HG02571 (cell line): ENCODE data around the gene IL10.

Source experiments
- ATAC-seq: cut with Tn5 transposase; IDR thresholded peaks from one replicate; pipeline ENCODE4 v1.9.1; 2021; ENCODE audit warnings: mild to moderate bottlenecking, moderate library complexity; ENCODE audit not compliant: unreplicated experiment

IL10 gene

DNA sequence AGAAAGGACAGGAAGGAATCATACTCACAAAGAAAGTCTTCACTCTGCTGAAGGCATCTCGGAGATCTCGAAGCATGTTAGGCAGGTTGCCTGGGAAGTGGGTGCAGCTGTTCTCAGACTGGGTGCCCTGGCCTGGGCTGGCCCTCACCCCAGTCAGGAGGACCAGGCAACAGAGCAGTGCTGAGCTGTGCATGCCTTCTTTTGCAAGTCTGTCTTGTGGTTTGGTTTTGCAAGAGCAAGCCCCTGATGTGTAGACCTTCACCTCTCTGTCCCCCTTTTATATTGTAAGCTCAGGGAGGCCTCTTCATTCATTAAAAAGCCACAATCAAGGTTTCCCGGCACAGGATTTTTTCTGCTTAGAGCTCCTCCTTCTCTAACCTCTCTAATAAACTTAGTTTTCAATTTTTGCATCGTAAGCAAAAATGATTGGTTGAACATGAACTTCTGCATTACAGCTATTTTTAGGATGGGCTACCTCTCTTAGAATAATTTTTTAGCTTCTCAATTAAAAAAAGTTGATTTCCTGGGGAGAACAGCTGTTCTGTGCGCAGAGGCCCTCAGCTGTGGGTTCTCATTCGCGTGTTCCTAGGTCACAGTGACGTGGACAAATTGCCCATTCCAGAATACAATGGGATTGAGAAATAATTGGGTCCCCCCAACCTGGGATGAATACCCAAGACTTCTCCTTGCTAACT, at the start of gene IL10:
IL10 (minus strand) TSS at position 252 of the 695 bp plus-strand sequence; CDS start at position 193, 59 bp downstream.
- ATAC-seq: no peak

DNA sequence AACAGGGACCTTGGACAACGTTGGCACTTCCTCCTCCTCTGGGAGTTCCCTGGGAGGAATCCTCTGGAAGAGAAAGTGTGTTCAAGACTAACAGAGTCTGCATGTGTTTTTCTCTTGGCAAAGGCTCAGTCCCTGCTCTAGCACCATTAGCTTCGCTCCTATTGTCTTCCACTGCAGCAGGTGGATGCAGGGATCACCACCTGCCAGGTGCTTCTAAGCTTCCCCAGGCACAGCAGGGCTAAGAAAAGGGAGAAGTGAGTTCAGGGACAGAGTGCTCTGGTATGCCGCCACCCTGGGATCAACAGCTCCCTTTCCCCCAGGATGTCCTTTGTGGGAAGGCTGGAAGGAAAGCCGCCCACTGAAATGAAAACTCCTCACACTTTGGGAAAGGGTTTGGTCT, 49.2 kb upstream of the IL10 start:
- no peak for ATAC-seq

- no peak for ATAC-seq
These were observed 44.3 kb upstream of the IL10 start for GRCh38 chr1:206816390-206817287.

- no peak for ATAC-seq
These were observed 42.5 kb upstream of the IL10 start for GRCh38 chr1:206814716-206815341.

DNA sequence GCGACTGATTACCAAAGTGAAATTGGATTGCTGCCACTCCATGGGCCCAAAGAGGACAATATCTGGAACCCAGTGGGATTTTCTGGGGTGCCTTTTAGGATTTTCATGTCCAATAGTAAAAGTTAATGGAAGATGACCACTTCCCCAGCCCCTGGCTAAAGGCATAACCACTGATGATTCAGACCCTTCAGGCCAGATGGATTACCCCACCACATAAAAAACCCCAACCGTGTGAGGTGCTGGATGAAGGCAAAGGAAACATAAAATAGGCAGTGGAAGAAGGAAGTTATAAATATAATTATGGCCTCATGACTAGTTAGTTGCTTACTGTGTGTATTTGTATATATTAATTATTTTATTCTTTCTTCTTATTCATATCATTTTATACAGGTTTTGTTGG, 40.2 kb upstream of the IL10 start:
- ATAC-seq: no peak

DNA sequence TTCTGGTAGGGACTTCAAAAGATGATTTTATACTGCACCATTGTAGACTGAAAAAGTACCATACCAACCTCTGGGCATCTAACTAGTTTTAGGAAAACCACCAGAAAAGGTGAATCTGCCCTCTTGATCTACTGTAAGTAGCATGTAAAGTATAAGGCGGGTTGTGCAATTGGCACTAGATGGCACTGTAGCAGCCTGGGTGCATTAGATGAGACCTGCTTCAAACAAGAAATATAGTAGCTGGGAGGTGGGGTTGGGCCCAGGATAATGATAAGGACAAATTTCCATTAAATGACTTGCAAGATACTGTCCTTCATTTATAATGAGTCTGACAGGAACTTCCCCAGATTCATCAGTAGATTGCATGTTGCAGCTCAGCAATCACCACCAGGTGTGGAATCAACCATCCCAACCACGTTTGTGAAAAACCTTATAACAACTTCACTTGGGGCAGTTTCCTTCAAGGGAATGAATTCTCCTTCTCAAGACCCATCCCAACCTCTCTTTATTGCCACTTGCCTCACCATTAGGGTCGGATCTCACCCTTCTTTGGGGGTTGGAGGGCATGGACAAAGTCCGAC, 37.3 kb upstream of the IL10 start:
- no peak for ATAC-seq

- ATAC-seq: peak; percentile 61
These were observed 36.3 kb upstream of the IL10 start for GRCh38 chr1:206808615-206809014.

GRCh38 chr1:206805357-206805756, 33.1 kb upstream of the IL10 start:
- no peak for ATAC-seq

GRCh38 chr1:206804156-206804737, 32.0 kb upstream of the IL10 start:
- no peak for ATAC-seq

GRCh38 chr1:206803221-206803730, 31.0 kb upstream of the IL10 start:
- peak; percentile 96 for ATAC-seq

GRCh38 chr1:206802401-206802800, 30.1 kb upstream of the IL10 start:
- no peak for ATAC-seq

DNA sequence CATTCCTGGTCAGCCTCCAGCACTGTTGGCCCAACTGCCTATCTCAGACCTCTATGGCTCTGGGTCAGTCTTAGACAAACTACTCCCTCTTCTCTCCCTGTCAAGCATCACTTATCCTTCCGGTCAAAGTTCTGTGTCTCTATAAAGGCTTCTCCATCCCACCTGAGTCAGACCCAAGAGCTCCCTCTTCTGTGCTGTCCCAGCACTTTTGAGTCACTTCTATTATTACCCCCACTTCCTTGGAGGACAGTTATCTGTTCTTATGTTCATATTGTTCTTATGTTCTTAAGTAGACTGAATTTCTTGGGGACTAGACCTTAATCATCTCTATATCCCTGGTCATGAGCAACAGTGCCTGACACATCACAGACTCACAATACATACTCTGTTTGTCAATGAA, 29.2 kb upstream of the IL10 start:
- ATAC-seq: no peak

GRCh38 chr1:206800891-206801290, 28.6 kb upstream of the IL10 start:
- ATAC-seq: no peak

DNA sequence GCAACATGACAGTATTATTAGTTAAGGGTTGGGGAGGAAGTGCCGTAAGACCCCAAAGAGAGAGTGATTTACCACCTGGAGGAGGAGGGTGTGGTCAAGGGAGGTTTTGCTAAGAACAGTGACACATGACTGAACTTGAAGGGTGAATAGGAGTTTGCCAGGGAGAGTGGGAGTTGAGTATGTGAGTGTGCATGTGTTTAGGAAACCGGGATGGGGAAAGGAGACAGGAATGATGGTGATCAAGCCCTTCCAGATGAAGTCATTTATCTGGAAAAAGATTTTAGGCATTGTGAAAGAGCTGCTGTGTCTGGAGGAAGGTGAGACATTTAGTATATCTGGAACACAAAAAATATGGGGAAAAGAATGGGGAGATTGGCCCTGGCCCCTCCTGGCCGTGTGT, 28.1 kb upstream of the IL10 start:
- ATAC-seq: no peak

GRCh38 chr1:206799311-206799710, 27.0 kb upstream of the IL10 start:
- ATAC-seq: no peak

- ATAC-seq: no peak
These were observed 26.2 kb upstream of the IL10 start for GRCh38 chr1:206798384-206798996.

DNA sequence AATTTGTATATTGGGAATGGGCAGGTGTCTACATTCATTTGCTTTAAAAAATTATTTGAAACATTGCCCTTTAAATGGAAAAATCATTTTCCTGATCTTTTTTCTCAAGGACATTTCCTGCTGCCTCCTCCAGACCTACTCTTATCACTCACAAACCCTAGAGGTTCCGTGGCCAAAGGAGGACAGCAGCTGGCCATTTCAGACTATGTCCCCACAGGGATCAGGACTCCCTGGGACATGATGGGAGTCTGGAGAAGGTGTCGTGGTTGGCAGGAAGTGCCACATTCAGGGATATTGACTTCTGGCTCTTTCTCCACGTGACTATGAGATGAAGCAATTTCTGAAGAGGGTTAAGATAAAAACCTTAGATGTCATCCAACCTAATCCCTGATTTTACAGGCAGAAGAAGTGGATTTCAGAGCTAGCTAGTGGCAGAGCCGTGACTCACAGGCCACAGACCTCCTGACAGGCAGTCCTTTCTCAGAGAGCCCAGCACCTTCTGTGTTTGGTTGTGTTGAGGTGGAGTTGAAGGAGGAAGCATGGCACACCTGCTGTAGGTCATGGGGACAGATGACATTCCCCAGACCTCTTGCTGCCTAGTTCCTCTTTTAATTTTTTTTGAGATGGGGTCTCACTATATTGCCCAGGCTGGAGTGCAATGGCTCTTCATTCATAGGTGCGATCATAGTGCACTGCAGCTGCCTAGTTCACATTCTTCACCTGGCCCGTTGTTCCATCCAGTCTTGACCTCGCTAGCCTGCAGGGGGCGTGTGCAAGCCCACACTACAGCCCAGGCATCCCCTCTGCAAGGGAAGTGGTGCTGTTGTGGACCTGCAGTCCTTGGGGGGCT, 25.5 kb upstream of the IL10 start:
- no peak for ATAC-seq

DNA sequence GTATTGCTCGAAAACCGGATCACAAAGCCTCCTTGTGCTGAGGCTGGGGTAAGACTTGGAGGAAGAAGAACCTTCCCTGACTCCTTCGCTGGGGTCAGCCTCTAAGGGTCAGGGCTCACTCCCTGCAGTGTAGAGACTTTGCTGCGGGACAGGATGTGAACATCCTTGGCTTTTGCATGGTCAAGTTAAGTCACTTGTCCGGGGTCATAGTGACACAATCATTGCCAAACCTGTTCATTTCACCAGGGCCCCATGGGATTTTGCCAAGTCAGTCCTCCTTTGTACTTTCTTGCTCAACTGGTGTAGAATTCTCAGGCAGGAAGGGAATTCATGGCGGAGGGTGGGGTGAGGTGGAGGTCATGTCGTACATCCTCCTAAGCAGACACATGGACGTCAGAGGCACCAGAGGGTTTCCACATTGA, 24.7 kb upstream of the IL10 start:
- no peak for ATAC-seq

- ATAC-seq: no peak
These were observed 23.8 kb upstream of the IL10 start for GRCh38 chr1:206796116-206796515.
